ENCODE data around the gene SCFD2.

GRCh38 chr4:53100501-53101190 lies 265.2 kb downstream of the SCFD2 start:
- TF ChIP-seq CTCF (IDR thresholded peaks at IDR 0.05; ENCODE audit: insufficient read depth, low read depth, low read length) (no peak), EZH2 (IDR thresholded peaks at IDR 0.05; ENCODE audit: insufficient read depth, low read length) (no peak)

Measured in astrocyte (in vitro differentiated cells and primary cell).